K562 (cell line): Measurements from ENCODE around the gene CFAP92. TPM values are rescaled to one million over a fixed set of nuclear protein-coding genes. Genes with fewer than 3 reads are reported as not detected.

ENCODE experiments used
- ATAC-seq: fragments of 200-7000 bp; cut with Tn5 transposase; 3 replicates; pipeline ENCODE4 v1.9.1; 2020; ENCODE audit warnings: moderate library complexity
- BruUV-seq: library from RNA; stranded (reverse); fragments of 400-500 nt; replicated peaks from 2 replicates; lab custom pipeline; 2021; lab: Mats Ljungman, UMichigan
- CTCF ChIA-PET: fragments of 300-600 bp; formaldehyde crosslinking; extraction: SDS; loops from one replicate; lab custom pipeline; 2021; ENCODE audit warnings: low intra/inter-chr PET ratio; lab: Yijun Ruan, JAX
- POLR2A ChIA-PET: fragments of 300-600, 350-650 bp; sonication (Branson Sonifier 250); formaldehyde crosslinking; extraction: SDS; loops from one replicate; lab custom pipeline; 2021; ENCODE audit warnings: antibody characterized with exemption, inconsistent platforms; lab: Yijun Ruan, JAX
- DNase-seq, 4 experiments: peaks; one replicate each; pipeline versions ENCODE4 v3.0.0 to v3.0.0-alpha.2; 2011 to 2018; ENCODE audit warnings: low spot score in 3 of 4, mixed read lengths in 3 of 4; ENCODE audit errors: extremely low read depth in 1 of 4
- FAIRE-seq: peaks from 2 replicates; lab custom pipeline; 2011; peaks lifted over from hg19 to GRCh38; lab: Jason Lieb, UNC
- H2AFZ ChIP-seq: 2 replicates; pipeline ENCODE4 v1.6.0; 2011; ENCODE audit warnings: low read depth, low read length, control low read depth, inconsistent platforms
- H3K27ac ChIP-seq: fragments of 200-600 bp; 3 replicates; pipeline ENCODE4 v1.8.0; 2011; ENCODE audit warnings: low read depth, mild to moderate bottlenecking, control low read depth, inconsistent platforms, low read length, moderate library complexity, mixed read lengths; ENCODE audit errors: extremely low read depth
- H3K27me3 ChIP-seq, 2 experiments: fragments of 300-600 bp in 1 of 2; 2 replicates in 1 of 2; 3 replicates in 1 of 2; pipeline versions ENCODE4 v1.6.0 to v1.8.0; 2011; ENCODE audit warnings: inconsistent platforms in 2 of 2, low read length in 2 of 2, mild to moderate bottlenecking in 1 of 2, mixed read lengths in 1 of 2, moderate library complexity in 1 of 2; ENCODE audit not compliant: control insufficient read depth in 2 of 2, insufficient read depth in 2 of 2
- H3K36me3 ChIP-seq: fragments of 300-600 bp; 3 replicates; pipeline ENCODE4 v1.8.0; 2011; ENCODE audit warnings: mild to moderate bottlenecking, low read length, inconsistent platforms; ENCODE audit not compliant: control insufficient read depth, insufficient read depth
- H3K4me1 ChIP-seq, 2 experiments: fragments of 200-600 bp in 1 of 2; replicated peaks in 1 of 2; 2 replicates in 1 of 2; 3 replicates in 1 of 2; pipeline versions ENCODE4 v1.5.1 to v1.8.0; 2011; ENCODE audit warnings: inconsistent platforms in 2 of 2, low read length in 2 of 2, mild to moderate bottlenecking in 1 of 2, mixed read lengths in 1 of 2, moderate library complexity in 1 of 2; ENCODE audit not compliant: control insufficient read depth in 2 of 2, insufficient read depth in 2 of 2
- H3K4me2 ChIP-seq: 2 replicates; pipeline ENCODE4 v1.6.1; 2011; ENCODE audit warnings: low read length, control low read depth, inconsistent platforms, mixed read lengths; ENCODE audit not compliant: insufficient read depth
- H3K4me3 ChIP-seq: fragments of 200-600 bp; sonication (generic), shearing (Covaris generic); 2 replicates; pipeline ENCODE4 v1.5.1; 2016; ENCODE audit warnings: control low read depth, inconsistent platforms
- H3K79me2 ChIP-seq: fragments of 200-600 bp; 3 replicates; pipeline ENCODE4 v1.8.0; 2011; ENCODE audit warnings: low read length, inconsistent platforms; ENCODE audit not compliant: control insufficient read depth, insufficient read depth
- H3K9ac ChIP-seq, 2 experiments: 2 replicates each; pipeline versions ENCODE4 v1.6.0 to v1.6.1; 2011; ENCODE audit warnings: low read depth in 2 of 2, low read length in 2 of 2, control low read depth in 1 of 2, inconsistent platforms in 1 of 2, mild to moderate bottlenecking in 1 of 2, mixed read lengths in 1 of 2; ENCODE audit not compliant: insufficient read depth in 1 of 2
- H3K9me1 ChIP-seq: one replicate; pipeline ENCODE4 v1.6.0; 2011; ENCODE audit warnings: inconsistent platforms, mild to moderate bottlenecking, low read length, moderate library complexity; ENCODE audit not compliant: control insufficient read depth, insufficient read depth
- H3K9me3 ChIP-seq: replicated peaks from 2 replicates; pipeline ENCODE4 v1.5.1; 2011; ENCODE audit warnings: low read depth, low read length, inconsistent platforms; ENCODE audit not compliant: control insufficient read depth, insufficient read depth
- H4K20me1 ChIP-seq: replicated peaks from 2 replicates; pipeline ENCODE4 v1.6.1; 2011; ENCODE audit warnings: low read length, inconsistent platforms, mixed read lengths; ENCODE audit not compliant: control insufficient read depth, insufficient read depth
- ATF6 ChIP-seq: sonication (generic); formaldehyde crosslinking; IDR thresholded peaks from 2 replicates; pipeline ENCODE4 v1.4.0; 2020; ENCODE audit warnings: mild to moderate bottlenecking, missing genetic modification reagents
- CTCF ChIP-seq, 3 experiments: IDR thresholded peaks in 2 of 3; conservative IDR thresholded peaks in 1 of 3; 2 replicates each; pipeline ENCODE4 v1.5.1; 2011 to 2012; ENCODE audit warnings: low read length in 3 of 3, mild to moderate bottlenecking in 3 of 3, control low read depth in 2 of 3, improper control_type of control experiment in 1 of 3, inconsistent platforms in 1 of 3, low read depth in 1 of 3, mixed read lengths in 1 of 3, moderate library complexity in 1 of 3; ENCODE audit not compliant: insufficient read depth in 2 of 3
- HOMEZ ChIP-seq: fragments of 250-450 bp; sonication (Bioruptor Pico); IDR thresholded peaks from 2 replicates; pipeline ENCODE4 v1.4.0; 2020; ENCODE audit warnings: mild to moderate bottlenecking, moderate library complexity
- TSC22D4 ChIP-seq: fragments of 450-650 bp; IDR thresholded peaks from 2 replicates; pipeline ENCODE4 v1.6.1; 2016; ENCODE audit warnings: missing genetic modification characterization, missing biosample characterization, control low read depth
- ZBTB11 ChIP-seq, 3 experiments: fragments of 200-800 bp in 1 of 3; fragments of 250-450 bp in 1 of 3; fragments of 450-650 bp in 1 of 3; sonication (Bioruptor Pico) in 1 of 3; sonication (Bioruptor generic) in 1 of 3; formaldehyde crosslinking in 1 of 3; IDR thresholded peaks; 2 replicates each; pipeline versions ENCODE4 v1.6.1 to v1.8.0; 2016 to 2022; ENCODE audit warnings: mild to moderate bottlenecking in 2 of 3, missing genetic modification characterization in 2 of 3, missing compliant biosample characterization in 1 of 3, moderate library complexity in 1 of 3
- ZKSCAN1 ChIP-seq: fragments of 150-350 bp; IDR thresholded peaks from 2 replicates; pipeline ENCODE4 v1.6.1; 2016; ENCODE audit warnings: low read depth, low read length
- ZNF121 ChIP-seq: sonication (generic); formaldehyde crosslinking; conservative IDR thresholded peaks from 2 replicates; pipeline ENCODE4 v1.8.0; 2022; ENCODE audit warnings: missing genetic modification reagents
- ZNF740 ChIP-seq, 3 experiments: fragments of 200-800 bp in 1 of 3; sonication (Bioruptor generic) in 1 of 3; sonication (generic) in 1 of 3; formaldehyde crosslinking in 1 of 3; IDR thresholded peaks; 2 replicates each; pipeline versions ENCODE4 v1.6.1 to v1.8.0; 2016 to 2022; ENCODE audit warnings: mild to moderate bottlenecking in 2 of 3, missing compliant biosample characterization in 2 of 3, missing genetic modification characterization in 2 of 3, missing genetic modification reagents in 1 of 3
- WGBS: fragments of 100-300 bp; shearing (Covaris generic); methylation state at CpG from one replicate; pipeline ENCODE4 v1.1.6; 2016; ENCODE audit warnings: low coverage, mixed read lengths; ENCODE audit not compliant: insufficient coverage; ENCODE audit errors: missing lambda C conversion rate; 5-methylcytosine and 5-hydroxymethylcytosine counted together
- in situ Hi-C: fragments of 300-500 bp; cut with MboI; formaldehyde crosslinking; loops from 4 replicates; pipeline ENCODE4 v1.15.0; 2018; ENCODE audit warnings: inconsistent platforms, mixed read lengths
- intact Hi-C: fragments of 100-400 bp; cut with micrococcal nuclease; formaldehyde crosslinking; loops from 2 replicates; pipeline ENCODE4 v1.14.2; 2022
- polyA plus RNA-seq, 8 experiments: library from polyadenylated mRNA; depleted of rRNA in 4 of 8; stranded (reverse) in 5 of 8; unstranded in 3 of 8; fragments of >200 nt; fragmentation: Nextera tagmentation in 2 of 8; fragmentation: Illumina TruSeq in 1 of 8; extraction: Ambion mirVana in 2 of 8; extraction: Trizol in 1 of 8; gene quantifications; 2 replicates each; pipeline versions ENCODE4 v1.2.1 to v1.2.3, GENCODE V29; 2011 to 2014; ENCODE audit warnings: inconsistent platforms in 1 of 8, missing spikeins in 1 of 8
- total RNA-seq, 7 experiments: library from RNA; depleted of rRNA in 6 of 7; stranded (reverse); fragments of >200 nt in 6 of 7; fragmentation: Illumina TruSeq in 2 of 7; extraction: Trizol in 2 of 7; gene quantifications; 2 replicates each; pipeline versions ENCODE4 v1.2.1 to v1.2.3, GENCODE V29; 2011 to 2021; ENCODE audit warnings: low replicate concordance in 1 of 7

CFAP92 gene
- total and polyA plus RNA-seq, 9 of the 15 experiments (the other 6 are each of a cell fraction or from before 2014, with no cell fraction given) = 0.06 to 0.62 (median 0.36) TPM

GRCh38 chr3:128936341-128936740 lies 57.5 kb downstream of the CFAP92 start:
- no peaks in the 10 kb centered on the region for H3K36me3 ChIP-seq
- in situ Hi-C loops (no loop called here), intact Hi-C loops (no loop called here)
- no peak overlapping the region for H3K4me2 ChIP-seq
- H2AFZ ChIP-seq = no peak overlapping the region
- FAIRE-seq = no peak
- H3K27ac ChIP-seq = no peak overlapping the region
- WGBS = 0% methylated on average over 4 of the region's 4 CpGs
- H3K79me2 ChIP-seq = no peaks in the 10 kb centered on the region
- H3K9ac ChIP-seq = no peak overlapping the region
- ChIA-PET POLR2A (interaction anchor here (0.8 kb wide), 1 partner anchor 378 kb away, joined by 3 read pairs; no protein-coding TSS in a partner anchor), CTCF (no interaction called here)
- H3K4me3 ChIP-seq = no peak overlapping the region
- no peaks in the 10 kb centered on the region for H4K20me1 ChIP-seq
- ATAC-seq = no peak
- peaks cover 10 to 47% of the 10 kb centered on the region in 2 experiments; a peak in 4 of 5 replicates for H3K27me3 ChIP-seq
- H3K4me1 ChIP-seq = peaks cover 0 to 4% of the 10 kb centered on the region in 2 experiments; a peak in 2 of 5 replicates
- H3K9me3 ChIP-seq = no peaks in the 10 kb centered on the region
- BruUV-seq = no TSS peak
- DNase-seq = no peak
- no peaks in the 10 kb centered on the region for H3K9me1 ChIP-seq
- TF ChIP-seq ZNF121 (CRISPR knock-in tag) (no peak), HOMEZ (CRISPR knock-in tag) (no peak), CTCF (IDR thresholded peaks at IDR 0.05 in 2 of 3, conservative IDR thresholded peaks at IDR 0.05 in 1 of 3; ENCODE audit: insufficient read depth in 2 of 3, low read depth in 1 of 3, low read length in 3 of 3) (no peak), ZNF740 (CRISPR knock-in tag; IDR thresholded peaks at IDR 0.05) (no peak), ZNF740 (tag; IDR thresholded peaks at IDR 0.05) (no peak), ZBTB11 (CRISPR knock-in tag; IDR thresholded peaks at IDR 0.05) (no peak), TSC22D4 (tag) (no peak), ATF6 (CRISPR knock-in tag) (no peak), ZKSCAN1 (no peak)
